T-helper 1 cell treated with Interleukin-12 subunit alpha and Interleukin-12 subunit beta and Interleukin-4 antibody, amounts not matched to agents 30 μg/mL and 1 μg/mL, for 36 hours (primary cell): ENCODE results near the gene TTLL11.

Experiments used
- H3K27ac Mint-ChIP-seq: one replicate; pipeline ENCODE4 v1.8.0; 2021; ENCODE audit warnings: mild to moderate bottlenecking, mixed read lengths
- H3K27me3 Mint-ChIP-seq: one replicate; pipeline ENCODE4 v1.8.0; 2021; ENCODE audit warnings: low read depth, mixed read lengths
- H3K36me3 Mint-ChIP-seq: one replicate; pipeline ENCODE4 v1.8.0; 2021; ENCODE audit warnings: low read depth, mixed read lengths
- H3K4me1 Mint-ChIP-seq: one replicate; pipeline ENCODE4 v1.8.0; 2021; ENCODE audit warnings: low read depth, mixed read lengths
- H3K4me3 Mint-ChIP-seq: one replicate; pipeline ENCODE4 v1.8.0; 2021; ENCODE audit warnings: mild to moderate bottlenecking, moderate library complexity, mixed read lengths
- H3K9me3 Mint-ChIP-seq: one replicate; pipeline ENCODE4 v1.8.0; 2021; ENCODE audit warnings: mixed read lengths

Gene TTLL11, protein sequence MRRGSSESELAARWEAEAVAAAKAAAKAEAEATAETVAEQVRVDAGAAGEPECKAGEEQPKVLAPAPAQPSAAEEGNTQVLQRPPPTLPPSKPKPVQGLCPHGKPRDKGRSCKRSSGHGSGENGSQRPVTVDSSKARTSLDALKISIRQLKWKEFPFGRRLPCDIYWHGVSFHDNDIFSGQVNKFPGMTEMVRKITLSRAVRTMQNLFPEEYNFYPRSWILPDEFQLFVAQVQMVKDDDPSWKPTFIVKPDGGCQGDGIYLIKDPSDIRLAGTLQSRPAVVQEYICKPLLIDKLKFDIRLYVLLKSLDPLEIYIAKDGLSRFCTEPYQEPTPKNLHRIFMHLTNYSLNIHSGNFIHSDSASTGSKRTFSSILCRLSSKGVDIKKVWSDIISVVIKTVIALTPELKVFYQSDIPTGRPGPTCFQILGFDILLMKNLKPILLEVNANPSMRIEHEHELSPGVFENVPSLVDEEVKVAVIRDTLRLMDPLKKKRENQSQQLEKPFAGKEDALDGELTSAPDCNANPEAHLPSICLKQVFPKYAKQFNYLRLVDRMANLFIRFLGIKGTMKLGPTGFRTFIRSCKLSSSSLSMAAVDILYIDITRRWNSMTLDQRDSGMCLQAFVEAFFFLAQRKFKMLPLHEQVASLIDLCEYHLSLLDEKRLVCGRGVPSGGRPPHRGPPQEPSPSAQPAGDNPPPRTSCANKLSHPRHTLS

DNA sequence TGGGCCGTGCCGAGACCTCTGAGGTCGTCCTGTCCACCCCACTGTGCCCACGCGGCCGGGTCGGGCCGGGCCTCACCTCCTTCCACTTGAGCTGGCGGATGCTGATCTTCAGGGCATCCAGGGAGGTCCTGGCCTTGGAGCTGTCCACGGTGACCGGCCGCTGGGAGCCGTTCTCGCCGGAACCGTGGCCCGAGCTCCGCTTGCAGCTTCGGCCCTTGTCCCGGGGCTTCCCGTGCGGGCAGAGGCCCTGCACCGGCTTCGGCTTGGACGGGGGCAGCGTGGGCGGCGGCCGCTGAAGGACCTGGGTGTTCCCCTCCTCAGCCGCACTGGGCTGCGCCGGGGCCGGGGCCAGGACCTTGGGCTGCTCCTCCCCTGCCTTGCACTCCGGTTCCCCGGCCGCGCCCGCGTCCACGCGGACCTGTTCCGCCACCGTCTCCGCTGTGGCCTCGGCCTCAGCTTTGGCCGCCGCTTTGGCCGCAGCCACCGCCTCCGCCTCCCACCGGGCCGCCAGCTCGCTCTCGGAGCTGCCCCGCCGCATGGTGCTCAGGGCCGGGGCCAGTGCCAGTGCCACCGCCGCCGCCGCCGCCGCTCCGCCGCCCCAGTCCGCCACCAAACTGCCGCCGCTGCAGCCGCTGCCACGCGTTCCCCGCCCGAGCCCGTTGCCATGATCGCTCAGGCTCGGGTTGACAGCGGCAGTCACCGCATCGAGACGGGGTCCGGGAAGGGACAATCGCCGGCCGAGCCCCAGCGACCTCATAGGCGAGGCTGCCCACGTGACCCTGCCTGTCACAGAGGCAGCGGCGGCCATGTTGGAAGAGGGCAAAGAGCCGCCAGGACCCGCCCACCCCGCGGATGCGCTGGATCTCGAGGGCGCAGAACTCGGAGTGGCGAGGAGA is at the start of gene TTLL11:
Gene TTLL11 (minus strand): TSS at position 698 of the 896 bp plus-strand sequence. CDS start 160 bp downstream, at position 538.
- peaks cover 18% of the 10 kb centered on the region for H3K27me3 Mint-ChIP-seq
- H3K9me3 Mint-ChIP-seq, result no peaks in the 10 kb centered on the region
- peak within 1 kb of the TSS; percentile 39 for H3K27ac Mint-ChIP-seq
- peaks cover 31% of the 10 kb centered on the region for H3K4me1 Mint-ChIP-seq
- H3K4me3 Mint-ChIP-seq, result peak within 1 kb of the TSS; percentile 87
- no peaks in the 10 kb centered on the region for H3K36me3 Mint-ChIP-seq

DNA sequence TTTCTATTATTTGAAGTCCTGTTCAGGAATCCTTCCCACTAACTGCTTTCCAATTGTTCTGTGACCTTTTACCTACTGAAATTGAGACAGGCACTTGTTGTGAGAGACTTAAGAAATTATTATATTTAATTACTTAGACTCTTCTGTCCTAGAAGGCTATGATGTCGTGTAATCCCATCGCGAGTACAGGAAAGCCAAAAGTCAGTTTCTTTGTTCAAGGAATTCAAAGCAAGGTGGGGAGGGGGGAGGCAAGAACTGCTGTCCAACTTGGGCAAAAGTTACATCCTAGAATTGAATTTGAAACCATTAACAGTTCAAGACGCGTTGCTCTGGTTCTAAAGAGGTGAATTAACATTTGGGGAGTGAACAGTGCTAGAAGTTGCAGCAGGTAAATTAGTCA is 48.6 kb upstream of the TTLL11 start:
- Mint-ChIP-seq H3K36me3 (peaks cover 20% of the 10 kb centered on the region), H3K27me3 (no peaks in the 10 kb centered on the region), H3K4me3 (no peak overlapping the region), H3K4me1 (peaks cover 2% of the 10 kb centered on the region), H3K9me3 (no peaks in the 10 kb centered on the region), H3K27ac (no peak overlapping the region)

DNA sequence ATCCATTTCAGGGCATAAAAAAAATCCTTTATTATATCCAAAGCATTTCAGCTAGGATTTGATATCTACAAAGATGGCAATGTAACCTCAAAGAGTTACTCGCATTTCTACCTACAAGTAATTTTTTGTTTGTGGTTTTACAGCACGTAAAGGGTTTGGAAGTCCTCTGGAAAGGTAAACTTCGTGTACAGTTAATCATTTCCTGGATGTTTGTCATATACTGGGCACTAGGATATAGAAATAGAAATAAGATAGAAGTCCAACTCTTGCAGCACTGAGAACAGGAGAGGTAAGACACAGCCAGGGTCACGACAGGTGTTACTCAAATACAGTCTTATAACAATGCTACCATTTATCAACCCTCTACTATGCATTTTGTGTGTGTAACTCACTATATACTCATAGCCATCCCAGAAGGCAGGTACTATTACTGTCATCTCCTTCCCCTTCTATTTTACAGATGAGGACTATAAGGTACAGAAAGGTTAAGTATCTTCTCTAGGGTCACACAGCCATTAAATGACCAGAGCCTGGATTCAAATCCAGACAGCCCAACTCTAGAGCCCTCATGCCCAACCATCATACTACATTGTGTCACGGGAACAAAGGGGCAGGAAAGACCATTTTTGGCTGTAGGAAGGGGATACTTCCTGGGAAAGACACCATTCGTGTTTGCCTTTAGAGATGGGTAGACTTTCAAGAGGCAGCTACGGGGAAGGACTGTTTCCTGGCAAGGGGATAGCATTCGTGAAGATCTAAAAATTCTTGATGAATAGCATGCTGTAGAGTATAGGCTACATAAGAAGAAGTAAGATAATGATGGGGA is 47.5 kb upstream of the TTLL11 start:
- H3K4me3 Mint-ChIP-seq, result no peak overlapping the region
- H3K4me1 Mint-ChIP-seq, result peaks cover 2% of the 10 kb centered on the region
- H3K27me3 Mint-ChIP-seq, result no peaks in the 10 kb centered on the region
- no peaks in the 10 kb centered on the region for H3K9me3 Mint-ChIP-seq
- H3K27ac Mint-ChIP-seq, result no peak overlapping the region
- peaks cover 20% of the 10 kb centered on the region for H3K36me3 Mint-ChIP-seq

DNA sequence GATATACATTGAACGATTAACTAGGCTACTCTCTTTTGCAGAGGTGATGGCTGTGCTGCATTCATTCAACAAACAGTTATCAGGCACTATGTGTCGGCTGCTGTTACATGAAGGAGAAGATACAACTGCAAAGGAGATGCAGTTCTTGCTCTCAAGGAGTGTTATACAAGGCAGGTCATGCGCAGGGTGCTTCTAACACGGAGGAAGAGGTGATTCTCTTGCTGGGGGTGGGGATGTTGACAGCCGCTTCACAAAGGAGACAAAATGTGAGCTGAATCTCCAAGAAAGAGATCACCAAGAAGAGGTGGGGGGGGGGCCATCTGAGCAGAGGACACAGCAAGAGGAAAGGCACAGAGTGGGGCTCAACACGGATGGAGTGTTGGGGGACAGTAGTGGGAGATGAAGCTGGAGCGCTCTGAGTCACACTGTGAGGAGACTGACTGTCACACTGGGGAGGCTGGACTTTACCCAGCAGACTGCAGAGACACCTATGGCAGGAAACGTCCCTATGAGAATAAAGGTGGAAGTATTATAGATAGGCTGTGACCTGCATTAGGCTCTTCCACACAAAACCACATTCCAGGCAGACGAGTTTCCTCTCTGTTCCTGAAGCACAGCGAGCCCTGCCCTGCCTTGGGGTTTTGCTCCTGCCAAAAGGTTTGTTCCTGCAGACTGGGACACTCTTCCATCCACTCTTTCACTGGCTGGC is 45.6 kb upstream of the TTLL11 start:
- Mint-ChIP-seq H3K27ac (no peak overlapping the region), H3K4me1 (peaks cover 2% of the 10 kb centered on the region), H3K27me3 (no peaks in the 10 kb centered on the region), H3K9me3 (no peaks in the 10 kb centered on the region), H3K36me3 (peaks cover 6% of the 10 kb centered on the region), H3K4me3 (no peak overlapping the region)

DNA sequence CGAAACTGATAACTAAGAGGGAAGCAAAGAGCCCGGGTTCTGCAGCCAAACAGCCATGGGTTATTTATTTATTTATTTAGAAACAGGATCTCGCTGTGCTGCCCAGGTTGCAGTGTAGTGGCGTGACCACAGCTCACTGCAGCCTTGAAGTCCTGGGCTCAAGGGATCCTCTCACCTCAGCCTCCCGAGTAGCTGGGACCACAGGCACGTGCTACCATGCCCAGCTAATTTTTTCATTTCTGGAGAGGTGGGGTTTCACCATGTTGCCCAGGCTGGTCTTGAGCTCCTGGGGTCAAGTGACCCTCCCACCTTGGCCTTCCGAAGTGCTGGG is 42.4 kb upstream of the TTLL11 start:
- no peaks in the 10 kb centered on the region for H3K4me1 Mint-ChIP-seq
- H3K27ac Mint-ChIP-seq, result no peak overlapping the region
- no peaks in the 10 kb centered on the region for H3K36me3 Mint-ChIP-seq
- H3K4me3 Mint-ChIP-seq, result no peak overlapping the region
- H3K9me3 Mint-ChIP-seq, result no peaks in the 10 kb centered on the region
- peaks cover 8% of the 10 kb centered on the region for H3K27me3 Mint-ChIP-seq

DNA sequence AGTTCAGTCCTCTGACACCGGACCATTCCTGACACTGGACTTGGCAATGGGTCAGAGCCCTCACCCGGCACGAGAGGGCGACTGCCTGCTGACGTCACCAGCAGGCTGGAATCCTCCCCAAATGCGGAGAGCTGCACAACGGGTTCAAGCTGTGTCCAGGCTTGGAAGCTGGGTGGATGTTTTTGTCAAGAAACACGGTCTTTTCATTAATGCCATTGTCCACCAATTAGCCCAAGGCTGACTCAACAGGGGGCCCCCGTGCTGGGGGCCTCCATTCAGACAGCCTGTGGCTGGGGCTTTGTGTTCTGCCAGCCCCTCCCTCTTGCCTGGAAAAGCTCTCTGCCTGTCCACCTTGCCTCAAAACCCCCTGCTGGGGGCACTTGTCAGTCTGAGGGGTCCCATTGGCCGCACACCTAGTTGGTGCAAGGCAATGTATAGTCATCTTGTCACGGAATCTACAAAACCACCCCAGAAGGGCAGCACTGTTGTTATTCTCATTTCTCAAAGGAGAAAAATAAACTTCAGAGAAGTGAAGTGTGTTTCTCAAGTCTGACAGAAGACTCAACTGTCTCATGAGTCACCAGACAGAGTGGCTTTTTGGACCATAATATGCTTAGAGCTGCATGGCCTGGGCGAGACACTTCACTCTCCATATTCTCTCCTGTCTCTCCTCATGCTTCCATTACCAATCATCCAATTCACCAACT is 41.9 kb upstream of the TTLL11 start:
- Mint-ChIP-seq H3K36me3 (no peaks in the 10 kb centered on the region), H3K4me1 (no peaks in the 10 kb centered on the region), H3K4me3 (no peak overlapping the region), H3K27ac (no peak overlapping the region), H3K9me3 (no peaks in the 10 kb centered on the region), H3K27me3 (peaks cover 8% of the 10 kb centered on the region)

DNA sequence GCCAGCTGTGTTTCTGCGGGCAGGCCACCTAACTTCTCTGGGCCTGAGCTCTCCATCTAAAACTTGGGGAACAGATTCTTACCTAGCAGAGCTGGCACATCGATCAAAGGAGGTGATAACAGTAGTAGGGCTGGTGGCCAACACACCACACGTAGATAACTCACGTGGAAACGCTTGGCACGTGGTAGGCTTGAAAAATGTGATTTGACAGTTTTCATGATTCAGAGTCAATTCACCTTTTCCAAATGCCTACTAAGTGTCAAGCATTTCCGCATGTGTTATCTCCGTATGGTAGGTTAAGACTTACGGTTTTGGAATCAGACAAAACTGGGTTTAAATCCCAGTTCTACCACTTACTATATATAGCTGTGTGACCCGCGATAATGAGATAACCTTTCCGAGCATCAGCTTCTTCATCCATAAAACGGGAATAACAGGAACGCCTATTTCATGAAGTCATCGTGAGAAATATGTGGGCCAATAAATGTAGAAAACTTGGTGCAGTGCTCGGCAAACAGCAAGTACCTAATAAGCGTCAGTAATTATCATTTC is 41.0 kb upstream of the TTLL11 start:
- no peak overlapping the region for H3K27ac Mint-ChIP-seq
- H3K4me1 Mint-ChIP-seq, result no peaks in the 10 kb centered on the region
- peaks cover 12% of the 10 kb centered on the region for H3K27me3 Mint-ChIP-seq
- no peaks in the 10 kb centered on the region for H3K36me3 Mint-ChIP-seq
- H3K9me3 Mint-ChIP-seq, result no peaks in the 10 kb centered on the region
- H3K4me3 Mint-ChIP-seq, result no peak overlapping the region

DNA sequence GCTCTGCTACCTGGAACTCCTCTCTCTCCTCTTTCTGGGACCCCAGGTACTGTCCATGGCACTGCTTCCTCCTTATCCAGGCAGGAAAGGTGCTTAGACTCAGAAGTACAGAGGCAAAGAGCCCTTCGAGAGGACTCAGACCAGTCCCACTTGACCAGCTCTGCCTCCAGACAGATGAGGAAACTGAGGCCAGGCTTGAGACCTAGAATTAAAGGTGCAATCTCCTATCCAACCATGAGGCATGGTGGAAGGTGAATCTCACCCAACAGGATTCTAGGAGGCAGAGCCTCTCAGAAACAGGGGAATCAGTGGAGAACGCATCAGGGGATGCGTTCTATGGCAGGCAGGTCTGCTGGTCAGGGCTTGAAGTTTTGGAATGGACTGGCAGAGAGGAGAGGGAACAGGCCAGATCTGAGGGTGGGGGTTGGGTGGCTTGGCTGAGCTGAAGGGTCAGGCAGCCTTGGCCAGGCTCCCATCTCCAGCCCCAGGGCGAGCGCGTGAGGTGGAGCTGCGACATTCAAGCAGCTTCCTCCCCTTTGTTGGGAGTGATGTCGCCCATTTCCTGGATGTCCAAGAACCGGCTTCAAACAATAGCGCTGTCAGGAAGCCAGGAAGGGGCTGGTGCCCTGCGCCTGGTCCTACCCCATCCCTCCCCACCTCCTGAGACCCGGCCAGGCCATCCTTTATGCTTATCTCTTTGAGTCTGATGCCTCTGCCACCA is 40.3 kb upstream of the TTLL11 start:
- H3K36me3 Mint-ChIP-seq, result no peaks in the 10 kb centered on the region
- no peak overlapping the region for H3K27ac Mint-ChIP-seq
- peaks cover 14% of the 10 kb centered on the region for H3K27me3 Mint-ChIP-seq
- H3K9me3 Mint-ChIP-seq, result no peaks in the 10 kb centered on the region
- no peaks in the 10 kb centered on the region for H3K4me1 Mint-ChIP-seq
- no peak overlapping the region for H3K4me3 Mint-ChIP-seq

DNA sequence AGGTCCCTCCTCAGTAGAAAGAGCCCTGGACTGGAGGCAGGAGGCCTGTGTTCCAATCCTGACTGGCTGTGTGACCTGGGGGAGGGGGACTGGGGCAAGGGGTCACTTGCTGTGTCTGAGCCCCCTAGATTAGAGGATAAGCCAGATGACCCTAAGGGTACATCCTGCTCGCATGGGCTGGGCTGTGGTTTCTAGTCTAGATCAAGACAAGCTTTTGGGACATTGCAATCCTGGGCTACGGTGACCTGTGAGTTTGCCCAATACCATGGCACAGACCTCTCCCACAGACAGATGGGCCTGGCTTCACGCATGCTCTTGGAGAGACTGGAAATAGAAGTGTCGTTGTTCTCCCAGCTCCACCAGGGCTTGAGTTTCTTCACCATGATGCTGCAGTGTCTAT is 39.4 kb upstream of the TTLL11 start:
- no peaks in the 10 kb centered on the region for H3K36me3 Mint-ChIP-seq
- H3K9me3 Mint-ChIP-seq, result no peaks in the 10 kb centered on the region
- no peak overlapping the region for H3K4me3 Mint-ChIP-seq

DNA sequence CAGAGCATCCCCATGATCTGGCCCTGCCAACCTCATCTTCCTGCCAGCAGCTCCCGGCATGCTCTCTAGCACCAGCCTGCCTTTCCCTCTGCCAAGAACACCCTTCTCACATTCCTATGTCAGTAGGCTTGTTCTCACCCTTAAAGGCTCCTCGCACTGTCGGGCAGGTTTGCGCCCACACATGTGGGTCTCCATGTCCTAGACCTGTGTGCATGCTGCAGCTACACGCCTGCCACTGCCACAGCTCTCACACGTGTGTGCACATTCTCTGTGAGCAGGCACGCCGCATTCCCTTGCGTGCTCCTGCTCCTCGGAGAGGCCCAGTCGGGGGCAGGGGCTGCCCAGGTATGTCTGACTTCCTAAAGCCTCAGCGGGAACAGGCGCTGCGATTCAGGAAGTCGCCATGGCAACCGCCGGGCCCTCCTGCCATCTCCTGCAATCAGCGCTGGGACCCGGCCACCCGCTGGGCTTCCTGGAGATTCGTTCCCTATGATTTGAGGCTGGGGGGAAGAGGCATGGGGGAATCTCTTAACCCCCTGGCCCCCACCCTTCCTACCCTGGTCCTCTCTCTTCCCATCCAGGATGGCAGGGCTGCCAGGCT is 38.4 kb upstream of the TTLL11 start:
- H3K36me3 Mint-ChIP-seq, result no peaks in the 10 kb centered on the region
- no peak overlapping the region for H3K27ac Mint-ChIP-seq
- peaks cover 25% of the 10 kb centered on the region for H3K27me3 Mint-ChIP-seq
- no peak overlapping the region for H3K4me3 Mint-ChIP-seq
- H3K4me1 Mint-ChIP-seq, result peaks cover 2% of the 10 kb centered on the region
- H3K9me3 Mint-ChIP-seq, result no peaks in the 10 kb centered on the region

More for the DNA sequence above, 39.4 kb upstream of the TTLL11 start:
- Mint-ChIP-seq H3K27ac (no peak overlapping the region), H3K4me1 (no peaks in the 10 kb centered on the region), H3K27me3 (peaks cover 20% of the 10 kb centered on the region)

DNA sequence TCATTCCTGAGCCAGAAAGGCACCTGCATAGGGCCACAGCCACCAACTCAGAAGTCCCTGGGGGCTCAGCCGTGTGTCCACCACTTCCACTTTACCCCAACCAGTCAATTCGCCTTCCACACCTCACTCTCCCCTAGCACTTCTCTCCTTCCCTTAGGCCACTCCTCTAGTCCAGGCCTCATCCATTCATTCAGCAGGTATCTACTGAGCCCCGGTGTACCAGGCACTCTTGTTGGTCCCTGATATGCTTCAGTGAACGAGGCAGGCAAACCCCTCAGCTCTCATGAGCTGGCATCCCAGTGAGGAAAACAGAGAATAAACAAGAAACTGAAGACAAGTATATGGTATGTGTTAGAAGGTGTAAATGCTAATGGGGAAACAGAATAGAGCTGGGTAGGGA is 37.7 kb upstream of the TTLL11 start:
- Mint-ChIP-seq H3K4me1 (peaks cover 5% of the 10 kb centered on the region), H3K36me3 (no peaks in the 10 kb centered on the region), H3K27ac (no peak overlapping the region), H3K9me3 (no peaks in the 10 kb centered on the region), H3K27me3 (peaks cover 32% of the 10 kb centered on the region), H3K4me3 (no peak overlapping the region)

DNA sequence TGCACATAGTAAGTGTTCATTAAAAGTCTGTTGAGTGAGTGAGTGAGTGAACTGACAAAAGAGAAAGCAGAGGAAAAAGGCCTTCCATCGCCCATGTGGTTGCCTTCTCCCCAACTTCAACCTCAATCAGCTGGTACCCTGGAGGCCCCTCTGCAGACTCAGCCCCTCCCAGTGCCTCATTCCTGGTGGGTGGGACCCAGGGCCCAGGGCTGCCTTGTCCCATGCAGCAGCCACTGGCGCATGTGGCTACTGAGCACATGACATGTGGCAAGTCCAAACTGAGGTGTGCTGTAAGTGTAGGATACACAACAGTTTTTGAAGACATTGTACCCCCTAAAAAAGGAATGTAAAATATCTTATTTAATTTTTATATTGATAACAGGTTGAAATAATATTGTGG is 36.9 kb upstream of the TTLL11 start:
- H3K4me3 Mint-ChIP-seq, result no peak overlapping the region
- H3K36me3 Mint-ChIP-seq, result no peaks in the 10 kb centered on the region
- H3K9me3 Mint-ChIP-seq, result no peaks in the 10 kb centered on the region
- peaks cover 7% of the 10 kb centered on the region for H3K4me1 Mint-ChIP-seq
- peaks cover 40% of the 10 kb centered on the region for H3K27me3 Mint-ChIP-seq
- no peak overlapping the region for H3K27ac Mint-ChIP-seq
